ENCODE results near the gene TOP2A.
"Not testable (repeated sequence)": the region's sequence is repeated elsewhere in the genome, so short reads cannot be mapped to it uniquely, and the experiment has no call there.

The TOP2A gene

GRCh38 chr17:40373324-40373723 lies 44.4 kb downstream of the TOP2A start:
- no peak overlapping the region for H3K27ac Mint-ChIP-seq
- H3K27me3 Mint-ChIP-seq (ENCODE audit: low read depth): peaks cover 7% of the 10 kb centered on the region
- no peaks in the 10 kb centered on the region for H3K4me1 Mint-ChIP-seq
- no peaks in the 10 kb centered on the region for H3K36me3 Mint-ChIP-seq (ENCODE audit: low read depth)
- H3K9me3 Mint-ChIP-seq: no peaks in the 10 kb centered on the region
- no peak for TF ChIP-seq CTCF (IDR thresholded peaks at IDR 0.05; ENCODE audit: unreplicated experiment in 3 of 3)
- H3K4me3 Mint-ChIP-seq: no peak overlapping the region

GRCh38 chr17:40372644-40373043 lies 45.1 kb downstream of the TOP2A start:
- not testable (repeated sequence) for H3K4me3 Mint-ChIP-seq; H3K4me1 Mint-ChIP-seq; H3K9me3 Mint-ChIP-seq; H3K27ac Mint-ChIP-seq; H3K27me3 Mint-ChIP-seq (ENCODE audit: low read depth); H3K36me3 Mint-ChIP-seq (ENCODE audit: low read depth)

GRCh38 chr17:40372031-40372430 lies 45.7 kb downstream of the TOP2A start:
- no peak overlapping the region for H3K27ac Mint-ChIP-seq
- no peak overlapping the region for H3K4me3 Mint-ChIP-seq
- H3K9me3 Mint-ChIP-seq: no peaks in the 10 kb centered on the region
- no peaks in the 10 kb centered on the region for H3K4me1 Mint-ChIP-seq
- peaks cover 7% of the 10 kb centered on the region for H3K27me3 Mint-ChIP-seq (ENCODE audit: low read depth)
- no peaks in the 10 kb centered on the region for H3K36me3 Mint-ChIP-seq (ENCODE audit: low read depth)
- no peak for TF ChIP-seq CTCF (IDR thresholded peaks at IDR 0.05; ENCODE audit: unreplicated experiment in 3 of 3)

- H3K36me3 Mint-ChIP-seq (ENCODE audit: low read depth): no peaks in the 10 kb centered on the region
- peaks cover 7% of the 10 kb centered on the region for H3K27me3 Mint-ChIP-seq (ENCODE audit: low read depth)
- no peak overlapping the region for H3K4me3 Mint-ChIP-seq
- no peak overlapping the region for H3K27ac Mint-ChIP-seq
- no peaks in the 10 kb centered on the region for H3K4me1 Mint-ChIP-seq
- H3K9me3 Mint-ChIP-seq: no peaks in the 10 kb centered on the region
- no peak for TF ChIP-seq CTCF (IDR thresholded peaks at IDR 0.05; ENCODE audit: unreplicated experiment in 3 of 3)
These were observed 46.3 kb downstream of the TOP2A start for GRCh38 chr17:40371261-40371929.

GRCh38 chr17:40369923-40370322 lies 47.8 kb downstream of the TOP2A start:
- H3K9me3 Mint-ChIP-seq: no peaks in the 10 kb centered on the region
- H3K27me3 Mint-ChIP-seq (ENCODE audit: low read depth): peaks cover 7% of the 10 kb centered on the region
- H3K4me1 Mint-ChIP-seq: no peaks in the 10 kb centered on the region
- TF ChIP-seq CTCF (IDR thresholded peaks at IDR 0.05; ENCODE audit: unreplicated experiment in 3 of 3): no peak
- no peak overlapping the region for H3K4me3 Mint-ChIP-seq
- H3K36me3 Mint-ChIP-seq (ENCODE audit: low read depth): no peaks in the 10 kb centered on the region
- no peak overlapping the region for H3K27ac Mint-ChIP-seq

GRCh38 chr17:40367728-40368127 lies 50.0 kb downstream of the TOP2A start:
- not testable (repeated sequence) for H3K36me3 Mint-ChIP-seq (ENCODE audit: low read depth); H3K9me3 Mint-ChIP-seq; H3K27ac Mint-ChIP-seq; H3K4me3 Mint-ChIP-seq; H3K4me1 Mint-ChIP-seq
- peaks cover 17% of the 10 kb centered on the region for H3K27me3 Mint-ChIP-seq (ENCODE audit: low read depth)

- Mint-ChIP-seq H3K27me3 (ENCODE audit: low read depth) (peaks cover 24% of the 10 kb centered on the region), H3K36me3 (ENCODE audit: low read depth) (no peaks in the 10 kb centered on the region), H3K4me1 (no peaks in the 10 kb centered on the region), H3K4me3 (no peak overlapping the region), H3K9me3 (no peaks in the 10 kb centered on the region), H3K27ac (no peak overlapping the region)
- TF ChIP-seq CTCF (IDR thresholded peaks at IDR 0.05; ENCODE audit: unreplicated experiment in 3 of 3): no peak
These were observed 50.7 kb downstream of the TOP2A start for GRCh38 chr17:40366861-40367518.
